ENCODE measurements around the gene OPN1SW. TPM values are rescaled to one million over a fixed set of nuclear protein-coding genes. Genes with fewer than 3 reads are reported as not detected.

The OPN1SW gene, protein sequence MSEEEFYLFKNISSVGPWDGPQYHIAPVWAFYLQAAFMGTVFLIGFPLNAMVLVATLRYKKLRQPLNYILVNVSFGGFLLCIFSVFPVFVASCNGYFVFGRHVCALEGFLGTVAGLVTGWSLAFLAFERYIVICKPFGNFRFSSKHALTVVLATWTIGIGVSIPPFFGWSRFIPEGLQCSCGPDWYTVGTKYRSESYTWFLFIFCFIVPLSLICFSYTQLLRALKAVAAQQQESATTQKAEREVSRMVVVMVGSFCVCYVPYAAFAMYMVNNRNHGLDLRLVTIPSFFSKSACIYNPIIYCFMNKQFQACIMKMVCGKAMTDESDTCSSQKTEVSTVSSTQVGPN
- total RNA-seq, result not detected

DNA sequence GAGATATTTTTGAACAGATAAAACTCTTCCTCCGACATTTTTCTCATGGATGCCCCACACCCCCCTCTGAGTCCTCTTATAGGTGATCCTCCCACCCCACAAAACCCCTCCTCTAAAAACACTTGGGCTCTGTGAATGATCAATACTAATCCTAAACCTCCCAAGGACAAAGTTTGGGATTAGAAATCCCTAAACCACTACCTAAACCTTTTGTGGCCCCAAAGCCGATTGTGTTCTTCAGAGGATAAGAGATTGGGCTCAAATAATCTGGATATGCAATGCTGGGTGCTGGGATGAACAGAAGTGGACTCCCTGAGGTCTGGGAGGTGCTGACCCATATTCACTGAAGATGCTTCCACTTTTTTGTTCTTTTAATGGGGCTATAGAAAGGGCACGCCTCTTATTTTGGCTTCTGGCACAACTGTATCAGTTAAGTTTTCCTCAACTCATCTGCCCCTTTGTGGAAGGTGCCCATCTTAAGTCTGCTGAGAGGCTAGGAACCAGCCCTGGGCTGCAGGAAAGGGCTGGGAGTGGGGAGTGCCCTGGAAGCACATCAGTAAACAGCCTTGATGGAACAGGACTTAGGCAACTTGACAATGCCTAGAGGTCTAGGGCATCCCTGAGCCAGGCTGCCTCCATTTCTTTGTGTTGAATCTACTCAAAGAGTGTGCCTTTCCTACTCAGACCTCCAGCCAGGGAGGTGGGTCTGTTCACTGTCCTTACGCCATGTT is at the start of gene OPN1SW:
TSS of gene OPN1SW (minus strand) at position 51 of the 731 bp plus-strand sequence. CDS start at position 38, 13 bp downstream.
- H3K4me1 ChIP-seq, result no peaks in the 10 kb centered on the region
- intact Hi-C loops (cut with DNase I; ENCODE audit: low total_unique reads), result no loop called here

DNA sequence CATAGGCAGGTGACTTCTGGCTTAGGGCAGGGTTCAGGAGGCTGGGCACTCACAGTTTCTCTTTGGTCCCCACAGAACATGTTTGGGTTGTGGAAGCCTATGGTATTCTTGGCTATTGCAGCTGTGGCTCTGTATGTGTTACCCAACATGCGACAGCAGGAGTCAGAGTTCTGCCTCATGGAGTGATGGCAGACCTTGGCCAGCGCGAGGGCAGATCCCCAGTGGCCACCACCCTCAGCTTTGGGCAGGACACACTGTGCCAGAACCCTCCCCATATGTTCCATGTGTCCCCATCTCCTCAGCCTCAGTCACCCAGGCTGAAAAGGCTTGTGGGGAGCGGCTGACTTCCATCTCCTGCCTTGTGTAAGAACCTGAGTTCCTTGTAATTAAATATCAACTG is 46.1 kb upstream of the OPN1SW start:
- intact Hi-C loops (cut with DNase I; ENCODE audit: low total_unique reads), result no loop called here

More for the DNA sequence above, at the start of gene OPN1SW:
- Histone ChIP-seq H3K4me3 (no peak within 1 kb of the TSS), H3K9me3 (peaks cover 0 to 9% of the 10 kb centered on the region in 2 donors), H3K27ac (no peak within 1 kb of the TSS), H3K36me3 (no peaks in the 10 kb centered on the region), H3K27me3 (no peaks in the 10 kb centered on the region)
- TF ChIP-seq, protein P1, sequence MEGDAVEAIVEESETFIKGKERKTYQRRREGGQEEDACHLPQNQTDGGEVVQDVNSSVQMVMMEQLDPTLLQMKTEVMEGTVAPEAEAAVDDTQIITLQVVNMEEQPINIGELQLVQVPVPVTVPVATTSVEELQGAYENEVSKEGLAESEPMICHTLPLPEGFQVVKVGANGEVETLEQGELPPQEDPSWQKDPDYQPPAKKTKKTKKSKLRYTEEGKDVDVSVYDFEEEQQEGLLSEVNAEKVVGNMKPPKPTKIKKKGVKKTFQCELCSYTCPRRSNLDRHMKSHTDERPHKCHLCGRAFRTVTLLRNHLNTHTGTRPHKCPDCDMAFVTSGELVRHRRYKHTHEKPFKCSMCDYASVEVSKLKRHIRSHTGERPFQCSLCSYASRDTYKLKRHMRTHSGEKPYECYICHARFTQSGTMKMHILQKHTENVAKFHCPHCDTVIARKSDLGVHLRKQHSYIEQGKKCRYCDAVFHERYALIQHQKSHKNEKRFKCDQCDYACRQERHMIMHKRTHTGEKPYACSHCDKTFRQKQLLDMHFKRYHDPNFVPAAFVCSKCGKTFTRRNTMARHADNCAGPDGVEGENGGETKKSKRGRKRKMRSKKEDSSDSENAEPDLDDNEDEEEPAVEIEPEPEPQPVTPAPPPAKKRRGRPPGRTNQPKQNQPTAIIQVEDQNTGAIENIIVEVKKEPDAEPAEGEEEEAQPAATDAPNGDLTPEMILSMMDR (IDR thresholded peaks at IDR 0.05), result no peak
- no peak for TF ChIP-seq POLR2AphosphoS5 (IDR thresholded peaks at IDR 0.05)
- TF ChIP-seq POLR2A (IDR thresholded peaks at IDR 0.05), result no peak
- DNase-seq (ENCODE audit: low spot score in 2 of 2), result no peak

DNA sequence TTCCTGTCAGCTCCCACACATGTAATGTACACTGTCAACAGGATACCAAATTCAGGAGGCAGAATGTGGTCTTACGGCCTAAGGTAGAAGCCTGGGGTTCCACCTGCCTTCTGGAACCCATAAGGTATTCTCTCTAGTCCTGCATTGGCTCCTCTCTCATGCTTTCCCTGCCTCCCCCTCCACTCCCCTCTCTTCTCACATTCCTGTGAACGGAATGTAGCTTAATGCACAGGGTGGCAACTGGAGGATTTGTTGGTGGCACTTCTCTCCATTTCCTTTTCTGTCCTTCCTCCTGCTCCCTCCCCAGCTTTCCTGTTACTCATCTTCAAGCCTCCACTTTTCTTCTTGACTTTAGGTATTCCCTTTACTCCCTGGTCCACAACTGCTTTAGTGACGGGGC is 43.1 kb upstream of the OPN1SW start:
- Histone ChIP-seq H3K36me3 (no peaks in the 10 kb centered on the region), H3K9me3 (no peaks in the 10 kb centered on the region), H3K27ac (no peak overlapping the region), H3K4me1 (no peaks in the 10 kb centered on the region), H3K27me3 (no peaks in the 10 kb centered on the region), H3K4me3 (no peak overlapping the region)
- TF ChIP-seq POLR2A (IDR thresholded peaks at IDR 0.05) (no peak), POLR2AphosphoS5 (IDR thresholded peaks at IDR 0.05) (no peak)
- TF ChIP-seq, protein P1 (IDR thresholded peaks at IDR 0.05), result no peak
- no peak for DNase-seq (ENCODE audit: low spot score in 2 of 2)
- intact Hi-C loops (cut with DNase I; ENCODE audit: low total_unique reads), result no loop called here

More for the DNA sequence above, 46.1 kb upstream of the OPN1SW start:
- no peaks in the 10 kb centered on the region for H3K36me3 ChIP-seq
- no peaks in the 10 kb centered on the region for H3K27me3 ChIP-seq
- no peaks in the 10 kb centered on the region for H3K4me1 ChIP-seq
- H3K27ac ChIP-seq, result no peak overlapping the region
- H3K4me3 ChIP-seq, result no peak overlapping the region
- TF ChIP-seq POLR2A (IDR thresholded peaks at IDR 0.05), result no peak
- TF ChIP-seq, protein P1 (IDR thresholded peaks at IDR 0.05), result no peak
- no peak for TF ChIP-seq POLR2AphosphoS5 (IDR thresholded peaks at IDR 0.05)
- DNase-seq (ENCODE audit: low spot score in 2 of 2), result no peak
- no peaks in the 10 kb centered on the region for H3K9me3 ChIP-seq

DNA sequence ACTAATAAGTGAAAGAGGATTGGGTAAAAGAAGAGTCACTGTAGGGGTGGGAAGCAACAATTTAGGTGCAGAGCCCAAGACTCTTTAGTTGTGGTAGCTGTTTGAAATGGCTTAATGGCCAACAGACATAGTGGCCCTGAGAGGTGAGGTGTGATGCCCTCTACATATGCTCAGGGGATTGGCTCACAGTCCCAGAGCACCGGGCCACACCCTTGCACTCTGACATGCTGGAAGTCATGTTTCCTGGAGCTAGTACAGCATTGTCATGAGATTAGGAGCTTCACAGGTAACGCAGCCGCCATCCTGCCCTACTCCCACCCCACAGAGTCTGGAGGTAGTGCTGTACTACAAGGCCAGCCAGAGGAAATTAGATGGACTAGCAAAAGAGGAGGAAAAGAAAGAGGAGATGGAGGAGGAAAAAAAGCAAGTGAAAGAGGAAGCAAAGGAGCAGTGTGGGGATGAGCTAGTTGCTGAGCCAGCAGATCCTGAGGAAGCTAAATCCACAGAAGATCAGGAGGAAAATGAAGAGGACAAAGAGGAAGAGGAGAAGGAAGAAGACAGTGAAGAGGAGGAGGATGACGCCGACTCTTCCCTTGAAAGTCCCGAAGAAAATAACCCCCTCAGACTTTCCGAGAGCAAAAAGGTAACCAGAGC is 39.8 kb upstream of the OPN1SW start:
- no peaks in the 10 kb centered on the region for H3K9me3 ChIP-seq
- no peak overlapping the region for H3K27ac ChIP-seq
- intact Hi-C loops (cut with DNase I; ENCODE audit: low total_unique reads), result no loop called here
- H3K4me3 ChIP-seq, result no peak overlapping the region
- DNase-seq (ENCODE audit: low spot score in 2 of 2), result no peak
- H3K27me3 ChIP-seq, result no peaks in the 10 kb centered on the region
- no peaks in the 10 kb centered on the region for H3K36me3 ChIP-seq
- no peaks in the 10 kb centered on the region for H3K4me1 ChIP-seq
- TF ChIP-seq, protein P1 (IDR thresholded peaks at IDR 0.05), result no peak
- no peak for TF ChIP-seq POLR2A (IDR thresholded peaks at IDR 0.05)
- no peak for TF ChIP-seq POLR2AphosphoS5 (IDR thresholded peaks at IDR 0.05)

Data from breast epithelium (tissue), 4 donors.